Measurements from ENCODE around the gene TPPP2.
A peak's percentile ranks its signal among the peaks of the same experiment; 100 is the strongest.

TPPP2 gene

DNA sequence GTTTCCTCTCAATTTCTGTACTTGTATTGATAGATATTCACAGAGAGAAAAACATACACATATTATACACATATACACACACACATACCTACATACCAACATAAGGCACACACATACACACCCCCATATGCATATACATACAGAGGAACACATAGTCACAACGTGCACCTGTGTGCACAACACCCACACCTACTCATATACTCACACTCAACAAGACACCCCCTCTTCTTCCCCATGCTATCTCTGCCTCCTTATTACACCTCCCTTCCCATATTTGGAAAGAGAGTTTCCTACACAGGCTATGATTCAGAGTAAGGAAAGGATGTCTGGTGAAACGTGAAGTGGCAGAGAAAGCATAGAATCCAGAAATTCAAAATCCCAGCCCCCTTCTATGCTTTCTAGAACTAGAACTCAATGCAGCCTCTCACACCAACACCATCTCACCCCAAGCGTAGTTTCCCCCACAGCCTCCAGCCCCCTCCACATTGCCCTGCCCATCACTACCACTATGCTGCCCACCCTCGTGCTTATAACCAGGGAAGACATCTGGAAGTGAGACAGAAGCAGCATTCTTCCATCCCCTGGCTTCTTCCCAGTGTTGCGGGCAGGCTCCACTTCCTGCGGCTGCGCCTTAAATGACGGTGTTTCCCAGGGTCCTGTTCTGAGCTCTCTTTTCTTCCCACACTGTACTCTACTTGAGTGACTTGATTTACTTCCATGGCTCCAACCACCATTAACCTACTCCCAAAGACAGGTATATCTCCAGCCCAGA is 30.0 kb downstream of the TPPP2 start:
- no peak for DNase-seq

DNA sequence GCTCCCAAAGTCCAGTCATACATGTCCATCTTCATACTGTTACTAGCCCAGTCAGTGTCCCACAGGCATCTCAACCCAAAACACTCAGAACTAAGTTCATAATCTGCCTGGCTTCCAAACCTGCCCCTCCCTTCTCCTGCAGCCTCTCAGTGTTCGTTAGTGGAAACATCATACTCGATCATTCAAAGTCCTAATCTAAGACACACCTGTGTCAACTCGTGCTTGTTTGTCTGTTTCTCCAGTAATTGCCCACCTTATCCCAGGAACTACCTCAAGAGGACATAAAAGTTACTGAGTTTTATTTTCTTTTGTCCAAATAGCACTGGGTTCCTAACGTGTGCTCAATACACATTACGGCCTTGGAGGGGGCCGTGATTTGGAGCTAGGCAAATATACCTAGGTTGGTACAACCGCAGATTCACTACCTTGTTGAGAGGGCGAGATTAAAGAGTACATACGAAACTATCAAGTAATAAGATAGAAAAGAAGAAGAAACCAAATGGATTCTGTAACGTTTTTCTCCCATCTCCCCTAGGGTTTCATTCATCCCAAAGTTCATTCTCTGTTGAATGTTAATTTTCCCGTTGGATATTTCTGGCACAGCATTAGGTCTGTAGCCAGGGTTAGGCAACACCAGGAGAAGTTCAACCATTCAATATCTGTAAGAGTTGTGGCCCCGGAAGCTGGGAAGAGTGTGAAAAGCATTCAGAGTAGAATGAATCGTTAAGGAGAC is 30.8 kb downstream of the TPPP2 start:
- DNase-seq, result no peak

DNA sequence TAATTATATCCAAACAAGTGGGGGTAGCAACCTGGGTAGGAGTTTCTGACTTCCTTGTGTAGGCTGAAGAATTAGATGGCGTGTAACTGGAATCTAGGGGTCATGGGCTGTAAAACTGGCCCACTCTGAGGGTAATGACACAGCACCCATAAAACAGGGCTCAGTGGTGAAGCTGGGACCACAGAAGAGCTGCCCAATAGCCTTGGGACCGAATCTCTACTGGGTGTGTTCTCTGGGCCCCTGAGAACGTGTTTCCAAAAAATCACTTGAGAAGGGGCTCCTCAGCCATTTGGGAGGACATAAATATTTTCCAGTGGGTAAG is 31.3 kb downstream of the TPPP2 start:
- no peak for DNase-seq

DNA sequence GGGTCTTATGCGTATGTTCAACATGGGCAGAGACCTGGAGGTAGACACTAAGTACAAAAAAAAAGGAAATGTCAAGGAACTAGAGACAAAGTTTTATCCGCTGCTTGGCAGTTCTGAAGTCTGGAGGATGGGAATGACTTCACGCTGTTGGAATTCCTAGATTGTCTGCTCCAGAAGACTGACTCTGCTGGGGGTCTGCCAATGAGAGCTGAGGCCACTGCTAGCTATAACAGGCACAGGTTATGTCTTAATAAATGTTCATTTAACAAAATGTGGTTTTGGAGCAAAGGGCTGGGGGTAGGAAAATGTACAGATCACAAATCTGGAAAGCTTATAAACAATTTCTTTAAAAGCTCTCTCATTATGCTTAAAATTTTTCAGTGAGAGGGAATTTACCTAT is 33.5 kb downstream of the TPPP2 start:
- DNase-seq, result no peak

DNA sequence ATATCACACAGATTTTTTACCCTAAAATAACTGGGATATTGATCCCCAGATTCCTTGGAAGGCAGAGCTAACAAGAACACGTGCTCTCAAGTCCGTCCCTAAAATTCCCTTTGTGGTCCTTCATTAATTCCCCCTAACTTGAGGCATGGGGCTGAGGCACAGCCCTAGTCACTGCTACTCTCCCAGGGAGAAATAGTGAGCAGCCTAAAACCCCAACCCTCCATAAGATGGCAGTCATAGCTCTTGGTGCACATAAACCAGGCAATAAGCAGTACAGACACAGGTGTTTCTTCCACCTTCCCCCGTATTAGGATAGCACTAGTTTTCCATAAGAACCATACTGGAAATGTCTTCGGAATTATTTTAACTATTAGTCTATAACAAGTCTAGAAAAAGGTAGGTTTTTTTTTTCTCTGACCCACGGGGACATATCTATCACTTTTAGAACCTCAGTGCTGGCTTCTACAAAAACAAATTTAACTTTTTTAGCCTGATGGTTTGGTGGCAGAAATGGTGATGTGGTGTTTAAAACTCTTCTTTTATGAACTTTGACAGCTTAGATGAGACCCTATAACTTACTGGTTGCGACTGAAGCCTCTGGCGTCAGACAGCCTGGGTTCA is 37.0 kb downstream of the TPPP2 start:
- DNase-seq, result no peak

DNA sequence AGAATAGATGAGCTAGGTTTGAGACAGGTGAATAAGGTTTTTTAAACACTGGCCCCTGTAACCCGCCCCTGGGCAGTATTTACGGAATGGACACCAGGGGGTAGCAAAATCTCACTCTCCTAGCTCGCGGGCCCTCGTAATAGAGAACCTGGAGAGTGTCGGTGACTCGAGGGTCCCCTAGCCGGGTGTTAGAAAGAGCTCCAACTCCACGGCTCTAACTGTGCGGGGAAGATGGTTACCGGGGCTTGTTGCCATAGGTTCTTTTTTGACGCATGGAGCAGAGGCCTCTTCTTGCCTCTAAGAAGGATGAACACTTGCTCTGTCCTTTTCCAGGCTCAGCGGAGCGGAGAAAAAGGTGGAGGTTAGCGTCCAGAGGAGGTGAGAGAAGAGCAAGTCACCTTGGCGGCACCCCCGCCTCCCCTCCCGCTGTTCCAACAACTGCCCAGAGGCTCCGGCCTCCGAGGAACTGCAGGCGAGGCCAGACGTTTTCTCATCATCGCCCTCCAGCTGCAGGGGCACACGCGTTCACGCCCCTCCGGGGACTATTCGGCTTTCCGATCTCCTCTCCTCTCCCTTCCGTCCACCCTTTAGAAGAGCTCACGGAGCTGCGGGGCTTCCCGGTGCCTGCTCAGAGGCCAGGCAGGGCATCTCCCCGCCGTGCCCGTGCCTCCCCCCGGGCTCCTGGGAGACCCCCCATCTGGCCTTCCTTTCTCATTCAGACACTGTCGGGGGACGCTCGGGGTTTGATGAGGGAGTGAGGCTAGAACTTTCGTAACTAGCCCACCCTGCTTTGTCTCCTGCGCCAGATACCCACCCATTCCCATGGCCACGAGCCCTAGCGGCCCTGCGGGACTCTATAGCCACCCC is 38.7 kb downstream of the TPPP2 start:
- peak; percentile 43 for DNase-seq

DNA sequence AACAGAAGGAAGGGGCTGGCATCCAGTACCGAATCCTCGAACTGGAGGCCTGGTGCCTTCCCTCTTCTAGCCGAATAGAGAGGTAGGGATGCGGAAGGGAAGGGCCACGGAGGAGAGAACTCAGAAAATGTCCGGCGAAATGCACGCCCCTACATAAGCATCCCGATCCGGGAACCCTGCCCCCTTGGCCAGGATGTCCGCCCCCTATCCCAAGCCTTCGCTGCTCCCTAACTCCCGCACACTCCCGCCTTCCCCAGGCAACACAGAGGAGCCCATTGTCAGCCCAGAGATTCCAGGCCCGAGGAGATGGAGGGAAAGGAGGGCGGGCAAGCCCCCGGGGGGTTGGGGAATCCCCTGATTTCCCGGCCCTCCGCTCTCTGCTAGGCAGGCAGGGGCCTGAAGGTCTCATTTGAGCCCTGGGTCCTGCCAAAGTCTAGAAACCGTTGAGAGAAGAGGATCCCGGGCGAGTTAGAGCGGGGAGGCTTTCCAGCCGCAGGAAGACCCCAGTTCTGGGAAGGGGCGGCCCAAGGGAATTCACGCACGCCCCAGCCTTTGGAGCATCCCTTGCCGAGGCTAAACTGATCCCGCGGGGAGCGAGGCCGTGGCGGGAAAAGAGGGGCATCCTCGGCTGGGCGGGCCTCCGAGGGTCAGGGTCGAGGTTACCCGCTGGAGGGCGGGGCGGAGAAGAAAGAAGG is 39.5 kb downstream of the TPPP2 start:
- DNase-seq, result no peak

DNA sequence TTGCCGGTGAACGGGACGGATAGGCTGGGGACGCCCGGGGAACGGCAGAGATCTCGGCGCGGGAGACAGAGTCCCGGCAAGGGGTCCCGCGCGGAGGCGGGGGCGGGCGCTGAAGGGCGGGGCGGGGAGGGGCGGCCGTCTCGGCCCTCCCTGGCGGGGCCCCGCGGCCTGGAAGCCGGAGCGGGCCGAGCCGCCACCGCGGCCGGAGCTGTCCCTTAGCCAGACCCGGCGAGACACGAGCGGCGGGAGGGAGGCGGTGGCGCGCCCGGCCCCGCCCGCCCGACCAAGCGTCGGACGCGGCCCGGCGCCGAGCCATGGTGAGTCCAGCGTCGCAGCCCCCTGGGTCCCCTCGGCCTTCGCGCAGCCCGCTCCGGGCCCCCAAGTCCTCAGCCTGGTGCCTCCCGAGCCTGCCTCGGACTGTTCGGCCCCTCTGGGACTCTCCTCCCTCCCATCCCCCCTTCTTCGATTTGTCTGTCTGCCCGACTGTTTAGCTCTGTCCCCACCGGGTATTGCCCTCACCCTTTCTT is 40.1 kb downstream of the TPPP2 start, which contains the start of gene ARHGEF40:
Gene ARHGEF40 (plus strand): TSS at position 222 of the 527 bp plus-strand sequence. CDS start 93 bp downstream, at position 315.
- no peak for DNase-seq

DNA sequence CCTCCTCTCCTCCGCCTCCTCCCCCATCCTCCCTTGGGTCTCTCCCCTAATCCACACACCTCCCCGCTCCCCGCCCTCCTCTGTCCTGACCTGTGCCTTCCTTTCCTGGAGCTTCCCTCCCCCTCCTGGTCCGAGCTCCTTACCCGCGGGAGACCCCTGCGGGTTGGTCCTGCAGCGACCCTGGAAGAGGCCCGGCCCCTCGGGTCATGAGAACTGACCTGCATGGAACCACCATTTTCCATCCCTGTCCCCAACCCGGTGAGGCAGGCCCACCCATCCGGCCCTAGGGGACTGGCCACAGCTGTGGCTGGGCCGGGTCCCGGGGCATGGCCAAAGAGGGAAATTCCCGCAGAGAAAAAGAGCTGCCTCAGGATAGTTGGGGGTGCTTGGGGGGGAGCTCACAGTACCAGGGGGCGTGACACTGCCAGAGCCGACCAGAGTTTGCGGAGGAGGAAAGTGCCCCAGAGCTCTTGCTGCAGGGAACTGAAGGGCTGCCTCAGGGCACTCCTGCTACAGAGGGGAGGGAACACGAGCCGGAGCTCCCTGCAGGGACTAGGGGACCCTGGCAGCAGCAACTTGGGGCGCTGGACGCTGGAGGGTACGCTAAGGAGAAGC is 40.7 kb downstream of the TPPP2 start:
- peak; percentile 68 for DNase-seq

DNA sequence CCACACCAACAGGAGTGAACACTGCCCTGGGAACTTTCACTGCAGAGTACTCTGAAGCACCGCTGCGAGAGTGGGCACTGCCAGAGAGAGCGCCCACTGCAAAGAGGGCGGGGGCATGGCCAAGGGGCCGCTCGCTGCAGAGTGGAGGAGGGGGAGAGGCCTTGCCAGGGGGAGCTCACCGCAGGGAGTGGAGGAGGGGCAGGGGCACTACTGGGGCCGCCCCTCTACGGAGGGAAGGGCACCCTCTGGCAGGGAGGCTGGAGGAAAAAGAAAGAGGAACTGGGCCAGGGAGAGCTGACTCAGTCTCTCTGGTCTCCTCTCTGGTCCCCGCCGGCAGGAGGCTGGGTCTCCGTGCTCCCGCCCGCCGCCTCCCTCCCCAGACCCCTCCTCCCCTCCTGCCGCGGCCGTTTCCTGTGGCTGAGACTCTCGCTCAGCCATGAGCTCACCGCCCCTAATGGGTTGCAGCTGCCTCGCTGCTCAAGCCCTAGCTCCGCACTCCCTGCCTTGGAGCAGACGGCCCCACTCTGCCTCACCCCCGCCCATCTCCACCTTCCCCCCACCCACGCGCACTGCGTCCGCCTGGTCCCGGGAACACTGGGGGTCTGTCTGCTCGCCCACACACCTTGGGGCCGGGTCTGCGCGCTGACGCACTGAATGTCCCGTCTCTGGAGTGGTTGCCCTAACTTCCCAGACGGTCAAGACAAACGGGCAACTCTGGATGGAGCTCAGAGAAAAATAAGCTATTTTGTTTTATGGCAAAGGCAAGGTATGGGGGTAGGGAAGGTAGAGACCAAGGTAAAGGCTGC is 41.4 kb downstream of the TPPP2 start:
- DNase-seq, result peak; percentile 95

DNA sequence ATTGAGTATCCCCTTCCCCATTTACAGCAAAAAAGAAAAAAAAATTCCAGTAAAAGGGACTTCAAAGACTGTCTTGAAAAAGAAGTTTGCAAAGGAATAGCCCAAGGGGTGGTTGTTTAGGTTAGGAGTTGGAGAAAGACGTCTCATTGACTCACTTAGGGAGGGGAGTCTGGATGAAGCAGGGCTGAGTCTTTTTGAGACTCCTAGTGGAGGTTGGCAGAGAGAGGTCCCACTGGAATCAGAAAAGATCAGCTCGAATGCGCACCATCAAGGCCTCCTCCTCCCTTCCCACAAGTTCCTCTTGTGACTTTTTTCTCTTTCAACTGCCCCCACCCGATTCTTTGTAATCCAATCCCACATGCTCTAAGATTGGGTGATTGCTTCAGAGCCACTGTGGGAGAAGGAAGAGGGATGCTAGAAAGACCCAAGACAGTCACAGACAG is 42.0 kb downstream of the TPPP2 start:
- peak; percentile 95 for DNase-seq

DNA sequence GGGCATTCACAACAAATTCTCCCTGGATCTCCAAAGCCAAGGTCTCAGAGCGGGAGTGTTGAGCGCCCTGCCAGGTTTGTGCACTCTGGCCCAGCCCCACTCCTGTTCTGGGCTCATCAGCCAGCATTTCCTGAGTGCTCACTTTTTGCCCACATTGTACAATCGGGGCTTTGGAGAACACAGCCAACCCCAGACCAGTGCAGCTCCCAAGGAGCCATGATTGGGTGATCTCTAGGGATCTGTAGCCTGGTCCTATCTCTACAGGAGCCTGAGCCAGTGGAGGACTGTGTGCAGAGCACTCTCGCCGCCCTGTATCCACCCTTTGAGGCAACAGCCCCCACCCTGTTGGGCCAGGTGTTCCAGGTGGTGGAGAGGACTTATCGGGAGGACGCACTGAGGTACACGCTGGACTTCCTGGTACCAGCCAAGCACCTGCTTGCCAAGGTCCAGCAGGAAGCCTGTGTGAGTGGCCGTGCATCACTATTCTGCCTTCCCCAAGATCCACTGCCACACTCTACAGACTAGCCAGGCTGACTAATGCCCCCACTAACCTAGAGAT is 42.8 kb downstream of the TPPP2 start:
- no peak for DNase-seq

DNA sequence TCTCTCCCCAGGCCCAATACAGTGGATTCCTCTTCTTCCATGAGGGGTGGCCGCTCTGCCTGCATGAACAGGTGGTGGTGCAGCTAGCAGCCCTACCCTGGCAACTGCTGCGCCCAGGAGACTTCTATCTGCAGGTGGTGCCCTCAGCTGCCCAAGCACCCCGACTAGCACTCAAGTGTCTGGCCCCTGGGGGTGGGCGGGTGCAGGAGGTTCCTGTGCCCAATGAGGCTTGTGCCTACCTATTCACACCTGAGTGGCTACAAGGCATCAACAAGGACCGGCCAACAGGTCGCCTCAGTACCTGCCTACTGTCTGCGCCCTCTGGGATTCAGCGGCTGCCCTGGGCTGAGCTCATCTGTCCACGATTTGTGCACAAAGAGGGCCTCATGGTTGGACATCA is 43.9 kb downstream of the TPPP2 start:
- no peak for DNase-seq

DNA sequence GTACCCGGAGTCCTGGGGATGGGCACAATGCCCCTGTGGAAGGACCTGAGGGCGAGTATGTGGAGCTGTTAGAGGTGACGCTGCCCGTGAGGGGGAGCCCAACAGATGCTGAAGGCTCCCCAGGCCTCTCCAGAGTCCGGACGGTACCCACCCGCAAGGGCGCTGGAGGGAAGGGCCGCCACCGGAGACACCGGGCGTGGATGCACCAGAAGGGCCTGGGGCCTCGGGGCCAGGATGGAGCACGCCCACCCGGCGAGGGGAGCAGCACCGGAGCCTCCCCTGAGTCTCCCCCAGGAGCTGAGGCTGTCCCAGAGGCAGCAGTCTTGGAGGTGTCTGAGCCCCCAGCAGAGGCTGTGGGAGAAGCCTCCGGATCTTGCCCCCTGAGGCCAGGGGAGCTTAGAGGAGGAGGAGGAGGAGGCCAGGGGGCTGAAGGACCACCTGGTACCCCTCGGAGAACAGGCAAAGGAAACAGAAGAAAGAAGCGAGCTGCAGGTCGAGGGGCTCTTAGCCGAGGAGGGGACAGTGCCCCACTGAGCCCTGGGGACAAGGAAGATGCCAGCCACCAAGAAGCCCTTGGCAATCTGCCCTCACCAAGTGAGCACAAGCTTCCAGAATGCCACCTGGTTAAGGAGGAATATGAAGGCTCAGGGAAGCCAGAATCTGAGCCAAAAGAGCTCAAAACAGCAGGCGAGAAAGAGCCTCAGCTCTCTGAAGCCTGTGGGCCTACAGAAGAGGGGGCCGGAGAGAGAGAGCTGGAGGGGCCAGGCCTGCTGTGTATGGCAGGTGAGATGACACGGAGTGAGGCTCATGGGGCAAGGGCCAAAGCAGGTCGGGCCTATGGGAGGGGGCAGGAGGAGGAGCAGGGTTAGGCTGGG is 44.6 kb downstream of the TPPP2 start:
- no peak for DNase-seq

DNA sequence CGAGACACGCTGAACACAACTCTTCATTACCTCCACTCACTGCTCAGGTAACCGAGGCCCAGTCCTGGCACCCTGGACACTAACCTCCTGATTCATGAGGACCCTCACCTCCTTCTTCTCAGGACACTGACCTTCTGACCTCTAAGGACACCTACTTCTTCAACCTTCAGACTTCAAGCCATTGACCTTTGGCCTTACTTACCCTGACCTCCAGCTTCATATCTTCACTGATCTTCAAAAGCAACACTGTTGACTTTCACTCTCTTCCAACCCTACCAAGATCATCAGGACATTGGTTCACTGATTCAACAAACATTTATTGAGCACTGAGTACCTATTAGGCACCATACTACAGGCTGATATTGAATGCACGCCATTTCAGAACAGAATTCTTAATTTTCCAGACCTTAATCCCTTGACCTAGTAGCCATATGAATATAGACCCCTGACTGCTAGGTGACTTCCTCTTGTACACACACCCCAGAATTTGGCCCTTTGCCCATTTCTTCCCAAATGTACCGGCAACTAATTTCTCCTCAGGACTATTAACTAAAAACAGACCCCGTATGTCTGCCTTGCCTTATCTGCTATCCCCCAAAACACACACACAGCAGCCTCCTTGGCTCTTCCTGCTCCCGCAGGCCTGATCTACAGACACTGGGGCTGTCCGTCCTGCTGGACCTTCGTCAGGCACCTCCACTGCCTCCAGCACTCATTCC is 45.9 kb downstream of the TPPP2 start:
- DNase-seq, result no peak

DNA sequence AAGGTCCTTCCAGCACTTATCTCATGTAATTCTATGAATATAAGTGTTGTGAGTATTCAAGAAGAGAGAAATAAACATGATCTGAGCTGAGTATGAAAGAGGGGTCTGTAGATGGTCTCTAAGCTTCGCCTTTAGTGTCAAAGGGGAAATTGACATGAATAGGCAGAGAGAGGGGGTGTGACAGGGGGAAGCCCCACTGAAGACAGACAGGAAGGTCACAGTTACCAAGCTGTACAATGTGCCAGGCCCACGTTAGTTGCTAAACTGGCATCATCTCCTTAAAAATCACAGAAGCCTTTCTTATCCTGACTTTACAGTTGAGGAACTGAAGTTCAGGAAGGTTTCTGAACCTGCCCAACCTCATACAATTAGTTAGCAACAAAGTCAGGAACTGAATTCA is 47.7 kb downstream of the TPPP2 start:
- DNase-seq, result no peak

DNA sequence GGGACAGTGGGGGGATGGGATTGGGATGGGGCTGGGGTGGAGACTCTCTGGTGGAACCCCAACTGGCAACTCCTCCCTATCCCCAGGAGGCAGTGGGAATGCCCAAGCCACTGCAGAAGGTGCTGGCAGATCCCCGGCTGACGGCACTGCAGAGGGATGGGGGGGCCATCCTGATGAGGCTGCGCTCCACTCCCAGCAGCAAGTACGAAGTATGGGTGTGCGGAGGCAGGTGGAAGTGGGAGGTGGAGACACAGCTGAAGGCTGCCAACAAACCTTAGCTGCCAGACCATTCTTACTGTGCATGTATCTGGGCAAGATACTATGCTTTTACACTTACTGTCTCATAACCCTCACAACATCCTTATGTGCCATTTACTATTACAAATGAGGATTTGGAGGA is 48.3 kb downstream of the TPPP2 start:
- no peak for DNase-seq

DNA sequence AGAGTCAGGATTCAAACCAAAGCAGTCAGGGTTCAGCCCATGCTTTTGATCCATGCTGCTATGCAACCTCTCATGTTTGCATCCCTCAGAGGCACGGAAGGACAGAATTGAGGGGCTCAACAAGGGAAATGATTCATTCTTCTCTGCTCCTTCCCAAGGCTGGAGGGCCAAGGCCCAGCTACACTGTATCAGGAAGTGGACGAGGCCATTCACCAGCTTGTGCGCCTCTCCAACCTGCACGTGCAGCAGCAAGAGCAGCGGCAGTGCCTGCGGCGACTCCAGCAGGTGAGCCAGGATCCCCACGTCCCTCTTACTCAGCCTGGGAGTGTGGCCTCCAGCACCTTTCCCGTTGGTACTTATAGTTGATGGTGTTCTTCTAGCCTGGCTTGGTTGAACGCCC is 48.7 kb downstream of the TPPP2 start:
- no peak for DNase-seq
